ENCODE results near the gene UNC5CL. TPM values are rescaled to one million over a fixed set of nuclear protein-coding genes. Genes with fewer than 3 reads are reported as not detected.
A peak's percentile ranks its signal among the peaks of the same experiment; 100 is the strongest.

UNC5CL gene
- total RNA-seq, 1 experiment from 2014 or later: 0.81 TPM

DNA sequence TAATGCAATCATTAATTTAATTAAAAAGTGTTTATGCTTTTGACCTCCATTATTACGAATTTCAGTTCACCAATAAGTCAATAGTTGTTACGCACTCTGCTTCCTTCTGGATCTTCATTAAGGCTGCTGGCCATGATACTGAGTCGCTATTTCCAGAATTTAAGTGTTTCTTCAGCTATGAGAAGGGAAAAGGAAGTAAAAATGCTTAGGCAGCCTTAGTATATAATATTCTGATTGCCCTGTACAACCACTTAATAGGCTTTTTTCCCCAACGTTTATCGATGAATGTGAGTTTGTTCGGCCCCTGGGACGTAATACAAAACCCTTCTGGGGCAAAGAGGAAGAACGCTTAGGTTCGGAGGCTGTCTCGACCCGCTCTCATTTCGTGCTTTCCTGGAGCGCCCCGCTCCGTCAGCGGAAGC lies 32.5 kb upstream of the UNC5CL start:
- no peak overlapping the region for H2BK15ac ChIP-seq (ENCODE audit: low read depth, low read length)
- no peak overlapping the region for H3K56ac ChIP-seq (ENCODE audit: insufficient read length, low read depth, low read length)
- no peaks in the 10 kb centered on the region; a peak in 1 of 5 replicates for H3K9me3 Mint-ChIP-seq
- H3K79me2 ChIP-seq (ENCODE audit: insufficient read depth, low read length): peaks cover 28% of the 10 kb centered on the region
- H3K4me2 ChIP-seq (ENCODE audit: insufficient read depth, insufficient read length, low read length): peak overlapping the region; percentile 66
- H3K4me3 Mint-ChIP-seq: peak overlapping the region; percentile 89 to 91
- H3K4me1 Mint-ChIP-seq: peaks cover 38 to 39% of the 10 kb centered on the region in 2 experiments
- H3K36me3 Mint-ChIP-seq (ENCODE audit: insufficient read depth in 1 of 3, low read depth in 3 of 3): peaks cover 0 to 48% (median 32%) of the 10 kb centered on the region in 3 experiments; a peak in 5 of 7 replicates
- H4K91ac ChIP-seq (ENCODE audit: insufficient read length, low read depth, low read length): no peak overlapping the region
- H3K9ac ChIP-seq (ENCODE audit: extremely low read depth, insufficient read length, low read length): peak overlapping the region; percentile 80
- H2BK12ac ChIP-seq (ENCODE audit: insufficient read length, low read depth, low read length): no peak overlapping the region
- no CpG with 5 or more reads among the region's 16 CpGs for WGBS (ENCODE audit: extremely low coverage, insufficient read length, low lambda C conversion rate)
- no peaks in the 10 kb centered on the region for H3K27me3 ChIP-seq (ENCODE audit: insufficient read depth, low read length)
- H4K5ac ChIP-seq (ENCODE audit: insufficient read length, low read depth, low read length): no peak overlapping the region
- no peak overlapping the region for H2AFZ ChIP-seq (ENCODE audit: low read length)
- no peak overlapping the region for H2BK20ac ChIP-seq (ENCODE audit: low read depth, low read length, poor library complexity, severe bottlenecking)
- H3K14ac ChIP-seq (ENCODE audit: insufficient read depth, low read length): no peak overlapping the region; the same call in 1 of the 2 replicates
- H2BK5ac ChIP-seq (ENCODE audit: insufficient read length, low read length): no peak overlapping the region
- no peaks in the 10 kb centered on the region for H3K27me3 Mint-ChIP-seq (ENCODE audit: low read depth)
- H3K4ac ChIP-seq (ENCODE audit: low read depth, low read length): no peak overlapping the region
- no peaks in the 10 kb centered on the region for H3K9me3 ChIP-seq (ENCODE audit: control insufficient read depth, low read depth, low read length)
- H3K23ac ChIP-seq (ENCODE audit: insufficient read length, low read depth, low read length): no peak overlapping the region
- H3K23me2 ChIP-seq (ENCODE audit: insufficient read length, low read depth, low read length, poor library complexity, severe bottlenecking): peaks cover 9% of the 10 kb centered on the region
- no peak overlapping the region for H2AK5ac ChIP-seq (ENCODE audit: insufficient read length, low read length)
- no peak overlapping the region for H2BK120ac ChIP-seq (ENCODE audit: low read depth, low read length, poor library complexity, severe bottlenecking)
- H4K20me1 ChIP-seq (ENCODE audit: control insufficient read depth, insufficient read depth, insufficient read length): no peaks in the 10 kb centered on the region
- no peak overlapping the region for H3K18ac ChIP-seq (ENCODE audit: insufficient read length, low read depth, low read length)
- DNase-seq: no peak
- H3K27ac Mint-ChIP-seq: peak overlapping the region; percentile 97 to 99 (median 97)
- H3K27ac ChIP-seq (ENCODE audit: insufficient read length, low read depth, low read length): peak overlapping the region; percentile 88
- H4K8ac ChIP-seq (replicated peaks; ENCODE audit: insufficient read length, low read depth, low read length): no peak overlapping the region
- H3K4me1 ChIP-seq (ENCODE audit: insufficient read depth, low read length): no peaks in the 10 kb centered on the region
- no peaks in the 10 kb centered on the region for H3K79me1 ChIP-seq (ENCODE audit: insufficient read depth, low read depth, low read length, poor library complexity, severe bottlenecking)
- H3T11ph ChIP-seq (ENCODE audit: low read length): no peak overlapping the region
- no peak for TF ChIP-seq CTCF (conservative IDR thresholded peaks at IDR 0.05)
